Fibroblast of lung (primary cell): ENCODE measurements around the gene FUT8. TPM values are rescaled to one million over a fixed set of nuclear protein-coding genes. Genes with fewer than 3 reads are reported as not detected.

ENCODE experiments used
- DNase-seq, 2 donors: peaks; one replicate each; pipeline versions ENCODE4 v3.0.0 to v3.0.0-alpha.2; 2010; ENCODE audit warnings: low read depth in 2 of 2
- H2AFZ ChIP-seq: 2 replicates; pipeline ENCODE4 v1.5.1; 2012; ENCODE audit warnings: low read length, control low read depth, inconsistent platforms
- H3K27ac ChIP-seq: 2 replicates; pipeline ENCODE4 v1.5.1; 2011; ENCODE audit warnings: low read length, control low read depth; ENCODE audit not compliant: insufficient read depth
- H3K27me3 ChIP-seq: 2 replicates; pipeline ENCODE4 v1.5.1; 2011; ENCODE audit warnings: mild to moderate bottlenecking, low read length; ENCODE audit not compliant: control insufficient read depth, insufficient read depth
- H3K36me3 ChIP-seq: 2 replicates; pipeline ENCODE4 v1.5.1; 2011; ENCODE audit warnings: low read length; ENCODE audit not compliant: control insufficient read depth, insufficient read depth
- H3K4me1 ChIP-seq: 2 replicates; pipeline ENCODE4 v1.5.1; 2011; ENCODE audit warnings: low read length; ENCODE audit not compliant: control insufficient read depth, insufficient read depth; ENCODE audit errors: extremely low read depth
- H3K4me2 ChIP-seq: 2 replicates; pipeline ENCODE4 v1.5.1; 2011; ENCODE audit warnings: low read length, control low read depth; ENCODE audit not compliant: insufficient read depth; ENCODE audit errors: extremely low read depth
- H3K4me3 ChIP-seq, 4 experiments: fragments of 200-600 bp in 1 of 4; sonication (generic) in 1 of 4; replicated peaks in 1 of 4; 2 replicates each; pipeline ENCODE4 v1.5.1; 2011 to 2016; ENCODE audit warnings: low read length in 4 of 4, low read depth in 3 of 4, mild to moderate bottlenecking in 3 of 4, control low read depth in 2 of 4, inconsistent platforms in 1 of 4, mixed read lengths in 1 of 4; ENCODE audit not compliant: insufficient read depth in 1 of 4; ENCODE audit errors: control extremely low read depth in 1 of 4
- H3K79me2 ChIP-seq: 2 replicates; pipeline ENCODE4 v1.5.1; 2012; ENCODE audit warnings: mild to moderate bottlenecking, low read length, inconsistent platforms; ENCODE audit not compliant: control insufficient read depth, insufficient read depth
- H3K9ac ChIP-seq: 2 replicates; pipeline ENCODE4 v1.5.1; 2011; ENCODE audit warnings: mild to moderate bottlenecking, low read length, control low read depth; ENCODE audit not compliant: insufficient read depth
- H3K9me3 ChIP-seq: 2 replicates; pipeline ENCODE4 v1.5.1; 2012; ENCODE audit warnings: low read depth, low read length; ENCODE audit not compliant: control insufficient read depth, insufficient read depth
- H4K20me1 ChIP-seq: 2 replicates; pipeline ENCODE4 v1.5.1; 2011; ENCODE audit warnings: low read length; ENCODE audit not compliant: control insufficient read depth, insufficient read depth; ENCODE audit errors: extremely low read depth
- EZH2 ChIP-seq: IDR thresholded peaks from 2 replicates; pipeline ENCODE4 v1.5.1; 2012; ENCODE audit warnings: low read length, control low read depth, mild to moderate bottlenecking; ENCODE audit errors: missing control alignments
- polyA plus RNA-seq, 2 donors: library from polyadenylated mRNA; depleted of rRNA in 1 of 2; stranded (reverse) in 1 of 2; unstranded in 1 of 2; fragments of >200 nt; gene quantifications; 2 replicates each; pipeline ENCODE4 v1.2.1, GENCODE V29; 2011 to 2012; ENCODE audit warnings: missing spikeins in 1 of 2
- total RNA-seq: library from RNA; depleted of rRNA; stranded (reverse); fragments of >200 nt; gene quantifications from 2 replicates; pipeline ENCODE4 v1.2.1, GENCODE V29; 2014
- TF ChIP-seq, protein P1 (sequence below), 2 donors: IDR thresholded peaks in 1 of 2; conservative IDR thresholded peaks in 1 of 2; 1 replicate in 1 of 2; 2 replicates in 1 of 2; pipeline ENCODE4 v1.5.1; 2011 to 2012; ENCODE audit warnings: low read length in 2 of 2, control low read depth in 1 of 2, inconsistent platforms in 1 of 2, low read depth in 1 of 2, mild to moderate bottlenecking in 1 of 2

The FUT8 gene
- total and polyA plus RNA-seq, 2 donors (not counting 1 experiment from before 2014, with no cell fraction given), result 51.4 to 95.8 TPM

- H3K27ac ChIP-seq, result no peak overlapping the region
- H3K27me3 ChIP-seq, result no peaks in the 10 kb centered on the region
- no peak for TF ChIP-seq EZH2
- TF ChIP-seq, protein P1, sequence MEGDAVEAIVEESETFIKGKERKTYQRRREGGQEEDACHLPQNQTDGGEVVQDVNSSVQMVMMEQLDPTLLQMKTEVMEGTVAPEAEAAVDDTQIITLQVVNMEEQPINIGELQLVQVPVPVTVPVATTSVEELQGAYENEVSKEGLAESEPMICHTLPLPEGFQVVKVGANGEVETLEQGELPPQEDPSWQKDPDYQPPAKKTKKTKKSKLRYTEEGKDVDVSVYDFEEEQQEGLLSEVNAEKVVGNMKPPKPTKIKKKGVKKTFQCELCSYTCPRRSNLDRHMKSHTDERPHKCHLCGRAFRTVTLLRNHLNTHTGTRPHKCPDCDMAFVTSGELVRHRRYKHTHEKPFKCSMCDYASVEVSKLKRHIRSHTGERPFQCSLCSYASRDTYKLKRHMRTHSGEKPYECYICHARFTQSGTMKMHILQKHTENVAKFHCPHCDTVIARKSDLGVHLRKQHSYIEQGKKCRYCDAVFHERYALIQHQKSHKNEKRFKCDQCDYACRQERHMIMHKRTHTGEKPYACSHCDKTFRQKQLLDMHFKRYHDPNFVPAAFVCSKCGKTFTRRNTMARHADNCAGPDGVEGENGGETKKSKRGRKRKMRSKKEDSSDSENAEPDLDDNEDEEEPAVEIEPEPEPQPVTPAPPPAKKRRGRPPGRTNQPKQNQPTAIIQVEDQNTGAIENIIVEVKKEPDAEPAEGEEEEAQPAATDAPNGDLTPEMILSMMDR (conservative IDR thresholded peaks at IDR 0.05 in 1 of 2, IDR thresholded peaks at IDR 0.05 in 1 of 2; ENCODE audit: low read depth in 1 of 2, low read length in 2 of 2), result no peak
These were observed 87.5 kb downstream of the FUT8 start for GRCh38 chr14:65500075-65500474.

GRCh38 chr14:65501328-65501727 lies 88.8 kb downstream of the FUT8 start:
- no peaks in the 10 kb centered on the region for H4K20me1 ChIP-seq
- H3K36me3 ChIP-seq, result no peaks in the 10 kb centered on the region
- H3K4me3 ChIP-seq, result no peak overlapping the region
- H3K9ac ChIP-seq, result no peak overlapping the region
- no peaks in the 10 kb centered on the region for H3K79me2 ChIP-seq
- no peak overlapping the region for H3K4me2 ChIP-seq
- H3K27ac ChIP-seq, result no peak overlapping the region
- no peaks in the 10 kb centered on the region for H3K9me3 ChIP-seq
- no peaks in the 10 kb centered on the region for H3K27me3 ChIP-seq
- no peak for DNase-seq
- no peak overlapping the region for H2AFZ ChIP-seq
- H3K4me1 ChIP-seq, result no peaks in the 10 kb centered on the region
- TF ChIP-seq, protein P1 (conservative IDR thresholded peaks at IDR 0.05 in 1 of 2, IDR thresholded peaks at IDR 0.05 in 1 of 2; ENCODE audit: low read depth in 1 of 2, low read length in 2 of 2), result no peak
- no peak for TF ChIP-seq EZH2

More at GRCh38 chr14:65500075-65500474, 87.5 kb downstream of the FUT8 start:
- Histone ChIP-seq H3K4me2 (no peak overlapping the region), H3K9me3 (no peaks in the 10 kb centered on the region), H3K4me3 (no peak overlapping the region), H3K79me2 (no peaks in the 10 kb centered on the region), H2AFZ (no peak overlapping the region), H3K4me1 (no peaks in the 10 kb centered on the region), H4K20me1 (no peaks in the 10 kb centered on the region), H3K9ac (no peak overlapping the region), H3K36me3 (no peaks in the 10 kb centered on the region)
- no peak for DNase-seq

- Histone ChIP-seq H3K4me1 (no peaks in the 10 kb centered on the region), H3K36me3 (no peaks in the 10 kb centered on the region), H3K27me3 (no peaks in the 10 kb centered on the region), H3K79me2 (no peaks in the 10 kb centered on the region), H3K27ac (no peak overlapping the region), H3K4me2 (no peak overlapping the region), H3K9ac (no peak overlapping the region), H4K20me1 (no peaks in the 10 kb centered on the region), H2AFZ (no peak overlapping the region), H3K9me3 (no peaks in the 10 kb centered on the region), H3K4me3 (no peak overlapping the region)
- peak; percentile 52 to 88 for DNase-seq
- TF ChIP-seq, protein P1 (conservative IDR thresholded peaks at IDR 0.05 in 1 of 2, IDR thresholded peaks at IDR 0.05 in 1 of 2; ENCODE audit: low read depth in 1 of 2, low read length in 2 of 2), result no peak
- no peak for TF ChIP-seq EZH2
These were observed 90.2 kb downstream of the FUT8 start for GRCh38 chr14:65502676-65503124.
